C4-2B (cell line): ENCODE measurements around the gene KCNAB1.
"Not testable (repeated sequence)": the region's sequence is repeated elsewhere in the genome, so short reads cannot be mapped to it uniquely, and the experiment has no call there.

Experiments used
- H3K27ac ChIP-seq: fragments of 450-650 bp; 2 replicates; pipeline ENCODE4 v1.5.1; 2017
- CTCF ChIP-seq: fragments of 450-650 bp; conservative IDR thresholded peaks from 2 replicates; pipeline ENCODE4 v1.5.1; 2017; ENCODE audit warnings: mild to moderate bottlenecking
- ZFX ChIP-seq: fragments of 450-650 bp; IDR thresholded peaks from 2 replicates; pipeline ENCODE4 v1.6.1; 2017

KCNAB1 gene

GRCh38 chr3:156217674-156218352 lies 97.4 kb downstream of the KCNAB1 start:
- H3K27ac ChIP-seq, result no peak overlapping the region
- TF ChIP-seq CTCF (no peak), ZFX (no peak)

- H3K27ac ChIP-seq, result no peak overlapping the region
- TF ChIP-seq CTCF (no peak), ZFX (no peak)
Observed at GRCh38 chr3:156218353-156218744, 98.0 kb downstream of the KCNAB1 start.

GRCh38 chr3:156222381-156222780 lies 102.0 kb downstream of the KCNAB1 start:
- H3K27ac ChIP-seq, result not testable (repeated sequence)

GRCh38 chr3:156224046-156224445 lies 103.7 kb downstream of the KCNAB1 start:
- H3K27ac ChIP-seq, result not testable (repeated sequence)

GRCh38 chr3:156226676-156227420 lies 106.5 kb downstream of the KCNAB1 start:
- TF ChIP-seq ZFX (no peak), CTCF (no peak)
- no peak overlapping the region for H3K27ac ChIP-seq

- H3K27ac ChIP-seq, result no peak overlapping the region
- TF ChIP-seq ZFX (no peak), CTCF (no peak)
Observed at GRCh38 chr3:156227704-156228103, 107.3 kb downstream of the KCNAB1 start.

GRCh38 chr3:156230278-156230900 lies 110.0 kb downstream of the KCNAB1 start:
- TF ChIP-seq CTCF (no peak), ZFX (no peak)

GRCh38 chr3:156231221-156231620 lies 110.8 kb downstream of the KCNAB1 start:
- H3K27ac ChIP-seq, result not testable (repeated sequence)

More at GRCh38 chr3:156230278-156230900, 110.0 kb downstream of the KCNAB1 start:
- no peak overlapping the region for H3K27ac ChIP-seq

- no peak for TF ChIP-seq CTCF
- TF ChIP-seq ZFX, result no peak
- no peak overlapping the region for H3K27ac ChIP-seq
Observed at GRCh38 chr3:156233876-156234275, 113.5 kb downstream of the KCNAB1 start.
